Measurements from ENCODE around the gene KATNB1. TPM values are rescaled to one million over a fixed set of nuclear protein-coding genes. Genes with fewer than 3 reads are reported as not detected.

The KATNB1 gene
- total RNA-seq, 2 experiments from 2014 or later = 37.4 to 43.5 TPM

- Histone ChIP-seq H3K27ac (ENCODE audit: low read depth, low read length, poor library complexity, severe bottlenecking) (no peak overlapping the region), H3K9me3 (ENCODE audit: low read length) (no peaks in the 10 kb centered on the region), H3K79me2 (ENCODE audit: insufficient read depth, low read depth, low read length) (no peaks in the 10 kb centered on the region), H4K20me1 (ENCODE audit: insufficient read depth, low read length) (no peaks in the 10 kb centered on the region), H3K4me1 (ENCODE audit: insufficient read depth, low read length, poor library complexity, severe bottlenecking) (no peaks in the 10 kb centered on the region), H3K4me3 (ENCODE audit: low read depth, low read length, poor library complexity, severe bottlenecking) (no peak overlapping the region), H3K4me2 (ENCODE audit: low read length) (no peak overlapping the region), H2AFZ (ENCODE audit: low read length) (no peak overlapping the region), H3K9me2 (ENCODE audit: insufficient read depth, low read length) (no peaks in the 10 kb centered on the region), H3K36me3 (ENCODE audit: insufficient read depth, low read length) (no peaks in the 10 kb centered on the region)
- ChIA-PET CTCF (ENCODE audit: unreplicated experiment) (no interaction called here), POLR2A (interaction anchor here (0.6 kb wide), 1 partner anchor 1997 kb away, joined by 3 read pairs; no protein-coding TSS in a partner anchor)
- DNase-seq (ENCODE audit: low spot score) = no peak
- intact Hi-C loops (cut with micrococcal nuclease; ENCODE audit: unreplicated experiment) = no loop called here
- TF ChIP-seq CTCF (conservative IDR thresholded peaks at IDR 0.05; ENCODE audit: low read length) (no peak), EZH2phosphoT487 (IDR thresholded peaks at IDR 0.05; ENCODE audit: borderline replicate concordance, low read depth, low read length) (no peak)
- no TSS peak for BruUV-seq (replicated peaks)
Measured at GRCh38 chr16:57704011-57704904, 31.3 kb upstream of the KATNB1 start.

GRCh38 chr16:57704905-57705852, 30.4 kb upstream of the KATNB1 start:
- Histone ChIP-seq H2AFZ (ENCODE audit: low read length) (no peak overlapping the region), H3K27ac (ENCODE audit: low read depth, low read length, poor library complexity, severe bottlenecking) (no peak overlapping the region), H3K9me3 (ENCODE audit: low read length) (no peaks in the 10 kb centered on the region), H3K4me2 (ENCODE audit: low read length) (no peak overlapping the region), H3K4me1 (ENCODE audit: insufficient read depth, low read length, poor library complexity, severe bottlenecking) (no peaks in the 10 kb centered on the region), H4K20me1 (ENCODE audit: insufficient read depth, low read length) (no peaks in the 10 kb centered on the region), H3K79me2 (ENCODE audit: insufficient read depth, low read depth, low read length) (no peaks in the 10 kb centered on the region), H3K4me3 (ENCODE audit: low read depth, low read length, poor library complexity, severe bottlenecking) (no peak overlapping the region), H3K9me2 (ENCODE audit: insufficient read depth, low read length) (no peaks in the 10 kb centered on the region), H3K36me3 (ENCODE audit: insufficient read depth, low read length) (no peaks in the 10 kb centered on the region)
- no peak for DNase-seq (ENCODE audit: low spot score)
- TF ChIP-seq CTCF (conservative IDR thresholded peaks at IDR 0.05; ENCODE audit: low read length) (no peak), EZH2phosphoT487 (IDR thresholded peaks at IDR 0.05; ENCODE audit: borderline replicate concordance, low read depth, low read length) (no peak)
- no TSS peak for BruUV-seq (replicated peaks)
- ChIA-PET CTCF (ENCODE audit: unreplicated experiment) (no interaction called here), POLR2A (interaction anchor here (0.6 kb wide), 1 partner anchor 1996 kb away, joined by 3 read pairs; no protein-coding TSS in a partner anchor)
- intact Hi-C loops (cut with micrococcal nuclease; ENCODE audit: unreplicated experiment) = no loop called here

Data from OCI-LY7 (cell line).